ENCODE measurements around the gene DLGAP1. TPM values are rescaled to one million over a fixed set of nuclear protein-coding genes. Genes with fewer than 3 reads are reported as not detected.

The DLGAP1 gene
- total and polyA plus RNA-seq, 10 of the 15 experiments (the other 5 are each of a cell fraction or from before 2014, with no cell fraction given), result 0.23 to 27.6 (median 1.9) TPM

DNA sequence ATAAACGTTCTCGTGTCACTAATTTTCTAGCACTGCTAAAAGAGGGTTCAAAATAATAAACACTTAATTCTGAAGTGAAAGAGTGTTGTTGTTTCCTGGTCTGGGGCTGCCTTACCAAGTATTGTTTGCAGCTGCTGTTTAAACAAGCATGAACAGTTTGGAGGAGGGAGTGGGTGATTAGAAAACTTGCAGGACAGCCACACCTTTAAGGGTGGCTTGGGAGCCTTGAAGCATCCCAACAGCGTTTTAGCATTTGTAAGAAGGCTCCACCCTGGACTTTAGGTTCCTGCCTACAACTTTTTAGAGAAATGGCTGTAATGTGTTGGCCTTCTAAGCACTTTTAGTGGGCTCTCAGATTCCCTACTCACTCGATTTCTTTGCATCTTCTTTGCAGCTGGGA lies 633.6 kb downstream of the DLGAP1 start (continued):
- TF ChIP-seq, protein P1, sequence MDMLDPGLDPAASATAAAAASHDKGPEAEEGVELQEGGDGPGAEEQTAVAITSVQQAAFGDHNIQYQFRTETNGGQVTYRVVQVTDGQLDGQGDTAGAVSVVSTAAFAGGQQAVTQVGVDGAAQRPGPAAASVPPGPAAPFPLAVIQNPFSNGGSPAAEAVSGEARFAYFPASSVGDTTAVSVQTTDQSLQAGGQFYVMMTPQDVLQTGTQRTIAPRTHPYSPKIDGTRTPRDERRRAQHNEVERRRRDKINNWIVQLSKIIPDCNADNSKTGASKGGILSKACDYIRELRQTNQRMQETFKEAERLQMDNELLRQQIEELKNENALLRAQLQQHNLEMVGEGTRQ (IDR thresholded peaks at IDR 0.05; ENCODE audit: borderline replicate concordance, low read depth, low read length), result no peak
- TF ChIP-seq, protein P2, sequence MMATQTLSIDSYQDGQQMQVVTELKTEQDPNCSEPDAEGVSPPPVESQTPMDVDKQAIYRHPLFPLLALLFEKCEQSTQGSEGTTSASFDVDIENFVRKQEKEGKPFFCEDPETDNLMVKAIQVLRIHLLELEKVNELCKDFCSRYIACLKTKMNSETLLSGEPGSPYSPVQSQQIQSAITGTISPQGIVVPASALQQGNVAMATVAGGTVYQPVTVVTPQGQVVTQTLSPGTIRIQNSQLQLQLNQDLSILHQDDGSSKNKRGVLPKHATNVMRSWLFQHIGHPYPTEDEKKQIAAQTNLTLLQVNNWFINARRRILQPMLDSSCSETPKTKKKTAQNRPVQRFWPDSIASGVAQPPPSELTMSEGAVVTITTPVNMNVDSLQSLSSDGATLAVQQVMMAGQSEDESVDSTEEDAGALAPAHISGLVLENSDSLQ (IDR thresholded peaks at IDR 0.05), result no peak
- TF ChIP-seq, protein P3, sequence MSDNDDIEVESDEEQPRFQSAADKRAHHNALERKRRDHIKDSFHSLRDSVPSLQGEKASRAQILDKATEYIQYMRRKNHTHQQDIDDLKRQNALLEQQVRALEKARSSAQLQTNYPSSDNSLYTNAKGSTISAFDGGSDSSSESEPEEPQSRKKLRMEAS (IDR thresholded peaks at IDR 0.05; ENCODE audit: low read depth, low read length), result no peak
- TF ChIP-seq, protein P4, sequence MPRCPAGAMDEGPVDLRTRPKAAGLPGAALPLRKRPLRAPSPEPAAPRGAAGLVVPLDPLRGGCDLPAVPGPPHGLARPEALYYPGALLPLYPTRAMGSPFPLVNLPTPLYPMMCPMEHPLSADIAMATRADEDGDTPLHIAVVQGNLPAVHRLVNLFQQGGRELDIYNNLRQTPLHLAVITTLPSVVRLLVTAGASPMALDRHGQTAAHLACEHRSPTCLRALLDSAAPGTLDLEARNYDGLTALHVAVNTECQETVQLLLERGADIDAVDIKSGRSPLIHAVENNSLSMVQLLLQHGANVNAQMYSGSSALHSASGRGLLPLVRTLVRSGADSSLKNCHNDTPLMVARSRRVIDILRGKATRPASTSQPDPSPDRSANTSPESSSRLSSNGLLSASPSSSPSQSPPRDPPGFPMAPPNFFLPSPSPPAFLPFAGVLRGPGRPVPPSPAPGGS (IDR thresholded peaks at IDR 0.05; ENCODE audit: borderline replicate concordance, insufficient read depth, low read depth, low read length, poor library complexity, severe bottlenecking), result no peak
- TF ChIP-seq SUZ12 (IDR thresholded peaks at IDR 0.05; ENCODE audit: unreplicated experiment) (no peak), MEF2B (IDR thresholded peaks at IDR 0.05; ENCODE audit: partially characterized antibody, poor library complexity, severe bottlenecking) (no peak), NRF1 (conservative IDR thresholded peaks at IDR 0.05; ENCODE audit: low read depth, low read length) (no peak), CEBPB (IDR thresholded peaks at IDR 0.05; ENCODE audit: borderline replicate concordance in 1 of 2, low read depth in 2 of 2, low read length in 2 of 2) (no peak), CREM (IDR thresholded peaks at IDR 0.05; ENCODE audit: low read depth) (no peak), RUNX3 (IDR thresholded peaks at IDR 0.05; ENCODE audit: low read length) (no peak), YBX1 (IDR thresholded peaks at IDR 0.05) (no peak), IRF4 (IDR thresholded peaks at IDR 0.05; ENCODE audit: low read depth, low read length) (no peak), SPI1 (IDR thresholded peaks at IDR 0.05; ENCODE audit: borderline replicate concordance, insufficient read depth, low read depth, low read length) (no peak)
- TF ChIP-seq, protein P5, sequence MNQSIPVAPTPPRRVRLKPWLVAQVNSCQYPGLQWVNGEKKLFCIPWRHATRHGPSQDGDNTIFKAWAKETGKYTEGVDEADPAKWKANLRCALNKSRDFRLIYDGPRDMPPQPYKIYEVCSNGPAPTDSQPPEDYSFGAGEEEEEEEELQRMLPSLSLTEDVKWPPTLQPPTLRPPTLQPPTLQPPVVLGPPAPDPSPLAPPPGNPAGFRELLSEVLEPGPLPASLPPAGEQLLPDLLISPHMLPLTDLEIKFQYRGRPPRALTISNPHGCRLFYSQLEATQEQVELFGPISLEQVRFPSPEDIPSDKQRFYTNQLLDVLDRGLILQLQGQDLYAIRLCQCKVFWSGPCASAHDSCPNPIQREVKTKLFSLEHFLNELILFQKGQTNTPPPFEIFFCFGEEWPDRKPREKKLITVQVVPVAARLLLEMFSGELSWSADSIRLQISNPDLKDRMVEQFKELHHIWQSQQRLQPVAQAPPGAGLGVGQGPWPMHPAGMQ (IDR thresholded peaks at IDR 0.05; ENCODE audit: borderline replicate concordance), result no peak
